ENCODE data around the gene IL12A.
A peak's percentile ranks its signal among the peaks of the same experiment; 100 is the strongest.

IL12A gene

DNA sequence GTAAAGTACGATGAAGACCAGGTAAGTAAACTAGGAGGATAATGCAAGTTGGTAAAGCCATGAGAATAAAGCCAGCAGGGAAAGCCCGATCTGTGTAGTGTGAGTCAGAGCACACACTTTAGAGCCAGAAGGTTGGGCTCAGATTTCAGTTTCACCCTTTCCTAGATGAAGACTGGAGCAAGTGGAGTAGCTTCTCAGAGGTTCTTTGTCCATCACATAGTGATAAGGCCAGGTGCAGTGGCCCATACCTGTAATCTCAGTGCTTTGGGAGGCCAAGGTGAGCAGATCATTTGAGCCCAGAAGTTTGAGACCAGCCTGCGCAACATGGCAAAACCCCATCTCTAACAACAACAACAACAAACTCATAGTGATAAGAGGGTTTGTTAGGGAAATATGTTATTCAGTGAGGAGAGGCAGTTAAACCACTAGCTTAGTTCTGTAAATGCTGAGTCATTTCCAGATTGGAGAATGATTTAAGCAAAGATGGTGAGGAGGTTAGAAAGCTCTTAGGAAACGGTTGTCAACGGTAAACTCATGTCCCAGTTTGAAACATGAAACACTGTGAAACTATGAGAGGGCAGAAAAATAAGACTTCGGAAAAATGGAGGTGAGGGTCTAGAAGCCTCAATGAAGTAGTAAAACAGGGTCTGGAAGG, 39.0 kb downstream of the IL12A start:
- peak in 1 of 2 donors; percentile 28 for DNase-seq

DNA sequence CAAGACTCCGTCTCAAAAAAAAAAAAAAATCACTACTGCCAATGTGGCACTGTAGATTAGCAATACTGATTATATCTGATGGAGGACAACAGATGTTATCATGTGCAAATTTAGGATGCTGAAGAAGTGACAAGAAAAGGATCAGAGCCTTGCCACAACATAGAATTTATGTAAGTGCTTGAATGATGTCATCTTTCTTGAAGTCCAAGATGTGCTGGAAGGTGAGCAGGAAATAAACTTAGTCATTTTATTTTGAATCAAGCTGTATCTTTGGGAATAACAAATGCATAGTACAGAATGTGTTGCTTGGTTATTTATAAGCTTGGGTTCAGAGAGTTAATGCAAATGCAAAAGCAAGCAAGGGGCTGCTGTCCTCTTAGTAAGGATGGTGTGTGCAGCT, 47.1 kb downstream of the IL12A start:
- DNase-seq: no peak

GRCh38 chr3:160038862-160039562, 50.4 kb downstream of the IL12A start:
- peak; percentile 7 to 57 for DNase-seq

- no peak for DNase-seq
Observed at GRCh38 chr3:160040181-160040580, 51.5 kb downstream of the IL12A start.

GRCh38 chr3:160041465-160041864, 52.8 kb downstream of the IL12A start:
- peak; percentile 21 to 27 for DNase-seq

GRCh38 chr3:160044121-160044520, 55.5 kb downstream of the IL12A start:
- DNase-seq: no peak

Measured in inflammatory macrophage (primary cell).